ENCODE measurements around the gene ANKFY1.

The ANKFY1 gene

DNA sequence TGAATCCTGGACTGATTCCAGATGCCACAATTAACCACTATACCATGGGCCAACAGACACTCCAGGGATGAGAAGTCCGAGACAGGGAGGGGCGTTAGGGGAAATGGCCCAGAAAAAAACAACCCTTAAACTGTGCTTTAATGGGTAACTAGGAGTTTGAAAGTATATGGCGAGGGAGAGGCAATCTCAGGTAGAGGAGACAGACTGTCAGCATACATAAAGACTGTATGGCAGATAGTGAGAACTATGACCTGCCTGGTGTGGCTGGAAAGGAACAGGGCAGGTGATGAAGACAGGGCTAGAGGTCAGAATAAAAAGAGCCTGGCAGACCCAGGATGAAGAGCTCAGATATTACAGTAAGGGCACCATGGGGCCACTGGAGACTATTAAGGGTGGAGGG, 129.1 kb downstream of the ANKFY1 start (continued):
- TF ChIP-seq, protein P1, sequence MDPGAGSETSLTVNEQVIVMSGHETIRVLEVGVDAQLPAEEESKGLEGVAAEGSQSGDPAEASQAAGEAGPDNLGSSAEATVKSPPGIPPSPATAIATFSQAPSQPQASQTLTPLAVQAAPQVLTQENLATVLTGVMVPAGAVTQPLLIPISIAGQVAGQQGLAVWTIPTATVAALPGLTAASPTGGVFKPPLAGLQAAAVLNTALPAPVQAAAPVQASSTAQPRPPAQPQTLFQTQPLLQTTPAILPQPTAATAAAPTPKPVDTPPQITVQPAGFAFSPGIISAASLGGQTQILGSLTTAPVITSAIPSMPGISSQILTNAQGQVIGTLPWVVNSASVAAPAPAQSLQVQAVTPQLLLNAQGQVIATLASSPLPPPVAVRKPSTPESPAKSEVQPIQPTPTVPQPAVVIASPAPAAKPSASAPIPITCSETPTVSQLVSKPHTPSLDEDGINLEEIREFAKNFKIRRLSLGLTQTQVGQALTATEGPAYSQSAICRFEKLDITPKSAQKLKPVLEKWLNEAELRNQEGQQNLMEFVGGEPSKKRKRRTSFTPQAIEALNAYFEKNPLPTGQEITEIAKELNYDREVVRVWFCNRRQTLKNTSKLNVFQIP (CRISPR knock-in tag; IDR thresholded peaks at IDR 0.05; ENCODE audit: borderline replicate concordance, low read depth), result no peak
- TF ChIP-seq ZNF8 (CRISPR knock-in tag; IDR thresholded peaks at IDR 0.05) (no peak), ESRRG (CRISPR knock-in tag; IDR thresholded peaks at IDR 0.05) (no peak), BACH2 (CRISPR knock-in tag; IDR thresholded peaks at IDR 0.05; ENCODE audit: borderline replicate concordance) (no peak), PATZ1 (CRISPR knock-in tag; IDR thresholded peaks at IDR 0.05; ENCODE audit: borderline replicate concordance) (no peak), GLIS3 (CRISPR knock-in tag; IDR thresholded peaks at IDR 0.05) (no peak), CSRNP3 (CRISPR knock-in tag; IDR thresholded peaks at IDR 0.05) (no peak)

DNA sequence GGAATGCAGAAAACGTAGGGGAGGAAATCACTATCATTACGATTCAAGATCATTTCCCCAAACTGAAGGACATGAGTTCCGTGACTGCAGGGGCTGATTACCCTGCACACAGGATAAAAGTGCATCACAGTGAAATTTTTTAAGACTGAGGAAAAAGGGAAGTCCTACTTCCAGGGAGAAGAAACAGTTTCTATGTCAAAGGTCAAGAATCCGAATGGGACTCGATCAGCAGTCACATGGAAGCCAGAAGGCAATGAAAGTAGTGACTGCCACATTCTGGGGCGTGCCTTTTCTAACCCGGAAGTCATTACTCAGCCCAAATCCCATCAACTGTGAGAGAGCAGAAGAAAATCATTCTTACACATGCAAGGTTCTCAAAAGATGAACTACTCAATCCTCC, 133.1 kb downstream of the ANKFY1 start:
- TF ChIP-seq SNAI2 (CRISPR knock-in tag; IDR thresholded peaks at IDR 0.05), result no peak
- TF ChIP-seq ZNF8 (CRISPR knock-in tag; IDR thresholded peaks at IDR 0.05), result no peak
- TF ChIP-seq BACH2 (CRISPR knock-in tag; IDR thresholded peaks at IDR 0.05; ENCODE audit: borderline replicate concordance), result no peak
- no peak for TF ChIP-seq ZNF70 (CRISPR knock-in tag; IDR thresholded peaks at IDR 0.05)
- TF ChIP-seq ISL1 (CRISPR knock-in tag; IDR thresholded peaks at IDR 0.05), result no peak
- TF ChIP-seq GLIS3 (CRISPR knock-in tag; IDR thresholded peaks at IDR 0.05), result no peak
- no peak for ATAC-seq

- TF ChIP-seq ARNTL (CRISPR knock-in tag; IDR thresholded peaks at IDR 0.05; ENCODE audit: borderline replicate concordance, low read depth) (no peak), ESRRG (CRISPR knock-in tag; IDR thresholded peaks at IDR 0.05) (no peak), TSHZ2 (CRISPR knock-in tag; IDR thresholded peaks at IDR 0.05) (no peak), ZFP3 (CRISPR knock-in tag; IDR thresholded peaks at IDR 0.05) (no peak), OSR1 (CRISPR knock-in tag; IDR thresholded peaks at IDR 0.05) (no peak), ZNF565 (CRISPR knock-in tag; conservative IDR thresholded peaks at IDR 0.05; ENCODE audit: low read depth) (no peak)
- TF ChIP-seq, protein P2, sequence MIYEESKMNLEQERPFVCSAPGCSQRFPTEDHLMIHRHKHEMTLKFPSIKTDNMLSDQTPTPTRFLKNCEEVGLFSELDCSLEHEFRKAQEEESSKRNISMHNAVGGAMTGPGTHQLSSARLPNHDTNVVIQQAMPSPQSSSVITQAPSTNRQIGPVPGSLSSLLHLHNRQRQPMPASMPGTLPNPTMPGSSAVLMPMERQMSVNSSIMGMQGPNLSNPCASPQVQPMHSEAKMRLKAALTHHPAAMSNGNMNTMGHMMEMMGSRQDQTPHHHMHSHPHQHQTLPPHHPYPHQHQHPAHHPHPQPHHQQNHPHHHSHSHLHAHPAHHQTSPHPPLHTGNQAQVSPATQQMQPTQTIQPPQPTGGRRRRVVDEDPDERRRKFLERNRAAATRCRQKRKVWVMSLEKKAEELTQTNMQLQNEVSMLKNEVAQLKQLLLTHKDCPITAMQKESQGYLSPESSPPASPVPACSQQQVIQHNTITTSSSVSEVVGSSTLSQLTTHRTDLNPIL (CRISPR knock-in tag; IDR thresholded peaks at IDR 0.05; ENCODE audit: low read depth), result no peak
- TF ChIP-seq, protein P1 (CRISPR knock-in tag; IDR thresholded peaks at IDR 0.05; ENCODE audit: borderline replicate concordance, low read depth), result no peak
- no peak for ATAC-seq
These were observed 136.2 kb downstream of the ANKFY1 start for GRCh38 chr17:4127555-4127954.

- ATAC-seq, result no peak
- TF ChIP-seq ESRRG (CRISPR knock-in tag; IDR thresholded peaks at IDR 0.05) (no peak), ZC3H10 (CRISPR knock-in tag; IDR thresholded peaks at IDR 0.05) (no peak), TSHZ2 (CRISPR knock-in tag; IDR thresholded peaks at IDR 0.05) (no peak), PPARA (CRISPR knock-in tag; IDR thresholded peaks at IDR 0.05; ENCODE audit: borderline replicate concordance) (no peak), BACH2 (CRISPR knock-in tag; IDR thresholded peaks at IDR 0.05; ENCODE audit: borderline replicate concordance) (no peak), TOX (CRISPR knock-in tag; IDR thresholded peaks at IDR 0.05; ENCODE audit: borderline replicate concordance) (no peak), ZFP3 (CRISPR knock-in tag; IDR thresholded peaks at IDR 0.05) (no peak), ZNF70 (CRISPR knock-in tag; IDR thresholded peaks at IDR 0.05) (no peak)
- TF ChIP-seq, protein P1 (CRISPR knock-in tag; IDR thresholded peaks at IDR 0.05; ENCODE audit: borderline replicate concordance, low read depth), result no peak
These were observed 138.2 kb downstream of the ANKFY1 start for GRCh38 chr17:4125552-4125951.

Data from SK-N-SH treated with all-trans-retinoic acid at 6 μM for 48 hours (cell line).